CD4-positive, alpha-beta T cell treated with Interleukin-4 for 4 hours (primary cell): ENCODE results near the gene CPNE8.

Experiments
- DNase-seq: peaks from one replicate; pipeline ENCODE4 v3.0.0-alpha.2; 2020

CPNE8 gene

DNA sequence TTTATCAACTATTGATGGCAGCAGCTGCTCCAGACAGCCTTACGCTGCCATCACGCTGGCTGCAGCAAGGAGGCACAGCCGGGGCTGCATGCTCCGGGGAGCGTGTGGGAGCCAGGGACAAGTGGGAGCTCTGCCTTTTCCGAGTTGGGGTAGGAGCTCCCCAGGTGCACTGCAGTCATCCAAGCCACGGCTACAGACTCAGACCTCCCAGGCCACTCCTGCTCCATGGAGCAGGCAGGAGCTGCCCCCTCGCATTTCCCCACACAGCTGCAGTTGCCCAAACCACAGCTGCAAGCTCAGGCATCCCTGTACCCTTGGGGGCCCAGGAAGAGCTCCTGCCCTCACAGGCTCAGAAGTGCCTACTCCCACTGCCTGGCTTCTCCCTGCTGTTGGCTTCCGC is 184.7 kb downstream of the CPNE8 start:
- no peak for DNase-seq

DNA sequence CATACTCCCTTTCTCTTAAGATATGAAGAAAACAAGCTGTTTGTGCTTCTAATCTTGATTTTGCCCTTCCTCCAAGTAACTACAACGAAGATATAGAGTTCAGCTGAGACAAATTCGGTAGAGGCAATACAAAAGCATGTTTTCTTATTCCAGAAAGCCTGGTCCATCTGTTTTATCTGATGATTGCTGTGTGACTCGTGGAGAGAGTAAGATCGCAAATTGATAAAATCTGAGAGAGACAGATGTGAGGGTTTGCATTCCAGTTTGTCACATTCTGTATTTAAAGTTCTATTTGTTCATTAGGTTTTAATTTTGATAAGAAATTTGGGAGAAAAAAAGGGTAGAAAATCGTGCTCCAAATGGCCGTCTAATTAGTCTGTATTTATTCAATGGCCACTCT is 192.1 kb downstream of the CPNE8 start:
- no peak for DNase-seq

DNA sequence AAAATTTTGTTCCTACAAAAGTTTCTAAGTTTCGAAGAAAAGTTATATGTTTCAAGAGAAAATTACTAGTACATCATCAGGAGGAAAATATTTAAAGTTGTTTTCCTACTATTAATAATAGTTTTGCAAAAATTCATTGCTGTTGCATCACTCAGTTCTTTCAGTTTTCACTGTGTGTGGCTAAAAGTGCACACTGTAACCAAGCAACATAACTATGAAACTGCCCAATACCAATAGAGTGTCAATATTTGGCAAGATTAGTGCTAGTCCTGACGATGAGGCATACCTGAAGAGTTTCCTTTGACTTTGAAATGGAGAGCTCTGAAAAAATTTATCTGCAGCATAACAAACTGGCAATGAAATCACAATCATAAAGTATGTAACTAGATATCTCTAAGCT is 194.3 kb downstream of the CPNE8 start:
- no peak for DNase-seq

DNA sequence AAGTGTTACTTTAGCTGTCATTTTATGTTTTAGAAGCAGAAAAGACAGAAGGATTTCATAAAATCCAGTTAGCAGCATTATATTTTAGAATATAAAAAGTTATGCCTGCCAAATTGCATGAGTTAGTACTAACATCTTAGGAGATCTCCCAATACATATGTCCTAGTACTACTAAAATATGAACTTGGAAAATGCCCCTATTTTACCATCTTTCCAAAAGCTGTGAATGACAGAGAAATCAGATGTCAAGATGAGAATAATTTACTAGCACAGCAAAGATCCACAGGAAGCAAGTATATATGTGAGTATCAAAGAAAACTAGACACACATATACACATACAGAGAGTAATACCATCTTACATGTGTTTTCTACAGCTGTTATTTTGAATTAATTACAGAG is 196.9 kb downstream of the CPNE8 start:
- no peak for DNase-seq

DNA sequence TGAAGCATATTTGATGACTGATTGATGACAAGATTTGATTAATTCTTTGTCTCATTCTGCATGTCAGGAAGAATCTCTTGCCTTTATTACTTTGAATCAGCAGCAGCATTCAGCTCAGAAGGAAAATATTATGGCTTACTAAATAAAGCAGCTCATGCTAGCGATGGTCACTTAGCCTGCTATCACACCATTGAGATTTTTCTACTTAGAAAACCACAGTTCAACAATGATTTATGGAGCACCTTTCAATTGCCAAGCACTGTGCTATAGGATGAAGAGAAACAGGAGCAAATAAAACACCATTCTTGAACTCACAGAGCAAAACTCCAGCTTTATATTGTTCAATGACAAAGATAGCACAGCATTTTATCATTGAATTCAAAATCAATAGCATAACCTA is 197.7 kb downstream of the CPNE8 start:
- no peak for DNase-seq

DNA sequence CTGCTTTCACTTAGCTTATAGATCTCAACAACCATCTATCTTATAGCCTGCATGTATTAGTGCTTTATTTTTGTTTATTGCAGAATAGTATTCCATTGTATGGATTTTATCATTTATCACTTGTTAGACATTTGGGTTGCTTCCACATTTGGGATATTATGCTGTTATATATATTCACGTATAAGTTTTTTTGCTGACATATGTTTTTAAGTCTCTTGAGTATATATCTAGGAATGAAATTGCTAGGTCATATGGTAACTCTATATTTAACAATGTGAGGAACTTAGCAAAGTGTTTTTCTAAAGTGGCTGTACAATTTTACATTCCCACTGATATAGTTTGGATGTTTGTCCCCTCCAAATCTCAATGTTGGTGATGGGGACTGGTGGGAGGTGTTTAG is 208.1 kb downstream of the CPNE8 start:
- DNase-seq: no peak

DNA sequence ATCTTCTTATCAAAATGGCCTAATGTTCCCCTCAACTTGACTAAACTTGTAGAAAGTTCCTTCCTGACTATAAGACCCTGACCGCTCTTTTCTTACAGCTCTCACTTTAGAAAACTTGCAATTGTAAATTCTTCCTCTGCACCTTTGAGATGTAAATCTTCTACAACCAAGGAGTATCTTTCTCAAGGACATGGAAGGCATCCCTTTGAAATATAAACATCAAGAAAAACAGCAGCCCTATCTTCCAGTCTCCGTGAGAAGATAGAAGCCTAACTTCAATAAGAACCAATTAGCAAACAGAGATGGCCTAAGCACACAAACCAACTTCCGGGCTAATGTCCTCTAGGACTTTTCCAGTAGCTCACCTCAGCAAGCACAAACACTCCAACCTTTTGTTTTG is 210.3 kb downstream of the CPNE8 start:
- no peak for DNase-seq

DNA sequence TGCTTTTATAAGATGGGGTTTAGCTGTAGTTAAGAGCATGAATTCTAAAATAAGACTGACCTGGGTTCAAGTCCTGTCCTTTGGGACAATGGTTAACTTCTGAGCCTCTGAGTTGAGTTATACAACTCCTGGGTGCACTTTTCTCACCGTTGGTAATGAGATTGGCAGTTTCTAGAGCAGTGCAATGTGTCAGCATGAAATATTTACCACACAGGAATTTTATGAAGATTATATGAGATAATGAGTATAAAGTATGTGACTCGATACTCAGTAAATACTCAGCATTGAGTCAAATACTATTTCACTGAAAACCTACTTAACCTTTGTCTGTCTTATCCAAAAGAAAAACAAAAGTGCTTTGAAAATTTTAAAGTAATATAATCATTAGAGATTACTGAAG is 214.2 kb downstream of the CPNE8 start:
- DNase-seq: no peak

DNA sequence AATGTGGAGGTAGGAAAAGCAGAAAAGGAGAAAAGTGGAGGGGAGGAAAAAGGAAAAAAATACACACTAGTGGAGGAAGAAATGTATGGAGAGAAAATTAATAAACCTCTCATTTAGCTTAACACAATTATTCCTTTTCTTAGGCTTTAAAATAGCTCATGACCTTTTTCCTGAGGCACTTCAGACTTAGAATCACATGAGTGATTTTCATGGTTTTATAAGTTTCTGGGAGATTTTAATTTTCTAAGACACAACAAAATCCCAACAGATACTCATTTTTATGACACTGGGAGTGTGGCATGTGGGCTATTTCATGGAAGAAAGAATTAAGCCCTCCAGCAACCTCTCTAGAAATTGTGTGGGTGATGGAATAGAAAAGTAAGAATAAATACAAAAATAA is 214.7 kb downstream of the CPNE8 start:
- no peak for DNase-seq

DNA sequence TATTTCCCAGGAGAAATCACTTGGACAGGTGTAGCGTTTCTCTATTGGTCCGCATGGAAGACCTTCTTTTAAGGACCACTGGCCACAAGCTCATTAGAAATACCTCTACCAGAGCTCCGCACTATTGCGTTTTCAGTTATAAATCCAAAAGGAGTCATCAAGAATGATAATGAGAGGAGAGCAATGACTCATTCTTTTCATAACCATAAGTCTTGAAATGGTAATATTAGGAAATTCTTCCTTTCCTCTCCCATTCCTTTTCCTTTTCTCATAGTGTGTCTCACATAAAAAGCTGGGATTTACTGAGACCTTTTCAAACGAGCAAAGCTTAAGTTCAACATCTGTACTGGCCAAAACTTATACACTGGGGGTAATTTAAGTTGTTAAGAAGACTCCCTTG is 215.7 kb downstream of the CPNE8 start:
- no peak for DNase-seq

DNA sequence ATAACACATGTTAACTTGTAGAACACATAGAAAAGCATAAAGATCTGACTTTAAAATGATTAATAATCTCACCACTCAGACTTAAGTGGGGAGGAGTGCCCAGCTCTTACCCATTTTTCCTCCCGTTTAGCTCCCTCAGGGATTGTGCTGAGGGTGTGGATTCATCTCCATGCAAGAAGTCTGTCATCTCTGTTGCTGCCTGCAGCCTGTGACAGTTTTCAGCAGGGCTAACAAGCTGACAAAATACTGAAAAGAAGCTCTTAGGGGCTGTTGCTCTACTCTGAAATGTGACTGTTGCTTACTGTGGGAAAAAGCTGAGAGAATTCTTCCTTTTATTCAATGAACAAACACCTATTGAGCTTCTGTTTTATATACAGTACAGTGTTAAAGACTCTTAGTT is 216.2 kb downstream of the CPNE8 start:
- DNase-seq: no peak

DNA sequence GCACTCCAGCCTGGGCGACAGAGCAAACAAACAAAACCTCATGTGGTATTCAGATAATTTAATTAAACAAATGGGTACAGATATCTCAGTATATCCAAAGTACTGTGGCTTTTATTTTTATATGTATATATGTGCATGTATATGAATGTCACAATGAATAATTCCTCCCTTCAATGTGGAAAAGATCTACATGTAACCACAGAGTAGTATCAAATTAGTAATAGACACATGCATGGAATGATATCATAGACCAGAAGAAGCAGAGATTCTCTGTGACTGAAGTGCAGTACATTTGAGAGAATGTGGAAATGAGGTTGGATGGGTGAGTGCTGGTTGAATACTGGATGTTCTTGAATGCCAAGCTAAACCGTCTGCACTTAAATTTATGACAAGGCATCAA is 222.9 kb downstream of the CPNE8 start:
- DNase-seq: no peak

DNA sequence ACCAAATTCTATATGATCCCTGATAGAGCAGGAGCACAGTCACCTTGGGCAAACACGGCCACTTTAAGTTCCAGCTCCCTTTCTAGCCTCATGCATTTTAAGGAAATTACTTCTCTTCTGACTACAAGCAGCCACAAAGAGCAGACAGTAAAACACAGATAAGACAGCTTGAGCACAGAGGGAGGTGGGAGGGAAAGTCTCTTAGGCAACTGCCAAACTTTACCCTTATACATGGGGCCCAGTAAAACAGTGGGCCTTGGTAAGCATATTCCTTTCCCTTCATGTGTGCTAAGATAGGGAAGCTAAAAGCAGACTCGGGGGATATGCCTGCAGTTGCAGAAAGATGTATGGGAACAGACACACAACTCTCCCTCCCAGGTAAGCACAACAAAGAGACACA is 235.9 kb downstream of the CPNE8 start:
- DNase-seq: no peak

DNA sequence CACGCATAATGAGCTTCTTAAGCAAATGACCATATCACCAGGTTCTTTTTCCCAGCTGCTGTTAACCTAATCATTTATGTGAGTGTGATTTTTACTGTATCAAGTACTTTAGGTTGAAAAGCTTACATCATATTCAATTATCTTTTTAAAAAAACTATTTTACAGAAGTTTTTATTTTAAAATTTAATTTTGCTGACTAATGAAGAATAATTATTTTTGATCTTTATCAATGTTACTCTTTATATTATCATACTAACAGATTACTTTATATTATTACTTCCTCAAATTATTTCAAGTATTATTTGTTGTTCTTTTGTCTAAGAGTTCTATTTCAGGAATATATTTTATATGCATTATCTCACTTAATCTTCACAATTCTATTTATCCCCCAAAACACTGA is 236.3 kb downstream of the CPNE8 start:
- DNase-seq: no peak

DNA sequence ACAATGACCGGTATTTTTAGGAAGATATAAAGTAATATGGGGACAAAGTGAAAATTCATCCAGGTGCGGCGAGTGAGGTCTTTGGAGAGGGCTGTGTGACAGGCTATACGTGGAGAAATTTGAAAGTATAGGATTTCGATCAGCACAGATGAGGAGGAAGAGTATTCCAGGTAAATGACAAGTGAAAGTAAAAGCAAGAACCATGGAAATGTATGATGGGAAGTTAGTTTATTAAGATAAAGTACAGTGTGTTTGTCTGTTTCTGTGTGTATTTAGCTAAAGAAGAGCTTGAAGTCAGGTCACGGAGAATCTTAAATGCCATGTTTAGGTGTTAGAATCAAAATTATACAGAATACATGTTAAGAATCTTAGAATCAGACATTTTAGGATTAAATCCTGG is 239.0 kb downstream of the CPNE8 start:
- DNase-seq: no peak

DNA sequence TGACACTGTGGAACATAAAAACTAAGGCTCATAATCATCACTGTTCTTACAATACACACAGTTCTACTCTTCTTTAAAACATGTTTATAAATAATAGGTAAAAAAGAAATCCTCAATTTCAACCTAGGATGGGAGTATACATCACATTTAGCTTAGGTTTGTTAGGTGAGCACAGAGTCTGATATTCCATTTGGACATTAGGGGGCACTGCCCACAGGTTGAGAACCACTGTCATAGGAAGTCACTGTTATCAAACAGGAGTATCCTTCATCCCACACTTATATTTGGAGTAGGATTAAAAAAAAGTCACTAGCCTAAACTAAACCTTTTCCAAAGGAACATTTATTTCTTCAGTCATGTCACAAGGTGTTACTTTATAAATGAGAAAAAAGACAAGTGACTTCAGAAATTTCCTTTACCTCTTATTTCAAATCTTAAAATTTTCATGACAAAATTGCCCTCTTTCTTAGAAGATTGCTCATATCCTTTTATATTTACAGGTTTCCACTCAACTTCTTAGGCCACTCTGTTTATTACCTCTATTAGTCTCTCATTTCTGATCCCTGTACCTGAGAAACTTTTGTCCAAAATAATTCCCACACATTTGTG is 240.6 kb downstream of the CPNE8 start:
- DNase-seq: no peak

DNA sequence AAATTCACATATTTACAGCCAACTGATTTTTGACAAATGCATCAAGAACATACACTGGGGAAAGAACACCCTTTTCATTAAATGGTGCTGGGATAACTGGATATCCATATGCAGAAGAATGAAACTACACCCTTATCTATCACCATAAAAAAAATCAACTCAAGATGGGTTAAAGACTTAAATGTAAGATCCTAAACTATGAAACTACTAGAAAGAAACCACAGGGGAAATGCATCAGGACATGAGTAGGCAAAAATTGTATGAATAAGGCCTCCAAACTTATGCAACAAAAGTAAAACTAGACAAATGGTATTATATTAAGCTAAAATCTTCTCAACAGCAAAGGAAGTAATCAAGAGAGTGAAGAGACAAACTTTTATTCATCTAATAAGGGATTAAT is 242.6 kb downstream of the CPNE8 start:
- DNase-seq: no peak

DNA sequence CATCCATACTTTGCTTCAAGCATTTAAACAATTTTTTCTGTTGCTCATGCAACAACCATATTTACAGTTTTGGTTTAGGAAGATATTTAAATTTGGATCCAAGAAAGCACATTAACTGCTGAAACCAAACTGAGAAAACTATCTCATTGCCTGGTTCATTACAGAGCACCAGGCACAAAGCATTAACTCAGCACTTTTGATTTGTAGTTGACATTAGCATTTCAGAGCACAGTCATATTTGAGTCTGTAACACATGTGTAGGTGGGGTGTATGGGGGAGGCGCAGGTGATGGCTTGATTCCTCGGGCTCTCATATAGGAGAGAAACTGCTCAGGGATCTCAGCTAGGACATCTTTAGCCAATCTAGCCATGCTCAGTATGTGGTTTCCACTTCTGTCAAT is 251.7 kb downstream of the CPNE8 start:
- DNase-seq: no peak

DNA sequence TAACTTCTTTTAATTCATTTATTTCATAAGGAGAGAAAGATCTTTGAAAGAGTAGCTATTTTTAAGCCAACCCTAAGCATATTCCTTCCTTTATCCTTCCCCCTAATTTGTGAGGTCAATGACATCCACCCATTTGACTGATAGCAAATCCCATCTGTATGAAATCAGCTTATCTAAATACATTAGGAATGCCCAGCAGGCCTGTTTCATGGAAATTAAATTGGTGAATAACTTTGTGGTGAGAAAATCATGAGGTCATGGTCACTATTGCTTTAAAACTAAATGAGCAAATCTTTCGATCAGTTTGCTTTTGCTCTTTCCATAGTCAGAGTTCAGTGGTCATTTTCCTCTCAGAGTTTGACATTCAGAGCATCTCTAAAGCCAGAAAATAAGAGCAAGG is 256.6 kb downstream of the CPNE8 start:
- DNase-seq: no peak

DNA sequence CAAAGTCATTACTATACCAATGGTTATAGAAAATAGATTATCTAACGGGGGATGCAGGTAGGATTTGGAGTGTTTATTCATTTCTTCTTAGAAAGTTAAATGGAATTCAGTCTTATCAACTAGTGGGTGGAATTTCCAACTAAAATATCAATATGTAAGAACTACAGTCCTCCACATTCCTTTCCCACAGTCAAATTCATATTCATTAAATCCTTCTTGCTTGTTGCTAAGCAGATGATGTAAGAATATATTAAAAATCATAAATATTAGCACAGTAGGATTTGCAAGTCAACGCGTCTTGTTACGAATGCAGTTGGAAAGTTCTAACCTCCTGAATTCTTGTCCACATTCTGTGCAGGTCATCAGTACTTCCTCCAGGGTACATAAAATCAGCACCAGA is 259.2 kb downstream of the CPNE8 start:
- no peak for DNase-seq

DNA sequence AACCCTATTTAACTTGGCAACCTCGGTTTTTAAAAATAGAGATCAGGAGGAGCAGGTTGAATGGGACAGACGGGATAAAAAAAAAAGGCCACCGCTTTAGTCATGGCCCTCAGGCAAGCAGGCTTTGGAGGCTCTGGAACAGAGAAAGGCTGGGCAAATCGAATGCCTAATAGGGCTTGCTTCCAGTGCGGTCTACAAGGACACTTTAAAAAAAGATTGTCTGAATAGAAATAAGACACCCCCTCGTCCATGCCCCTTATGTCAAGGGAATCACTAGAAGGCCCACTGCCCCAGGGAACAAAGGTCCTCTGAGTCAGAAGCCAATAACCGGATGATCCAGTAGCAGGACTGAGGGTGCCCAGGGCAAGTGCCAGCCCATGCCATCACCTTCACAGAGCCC is 265.8 kb downstream of the CPNE8 start:
- DNase-seq: no peak

DNA sequence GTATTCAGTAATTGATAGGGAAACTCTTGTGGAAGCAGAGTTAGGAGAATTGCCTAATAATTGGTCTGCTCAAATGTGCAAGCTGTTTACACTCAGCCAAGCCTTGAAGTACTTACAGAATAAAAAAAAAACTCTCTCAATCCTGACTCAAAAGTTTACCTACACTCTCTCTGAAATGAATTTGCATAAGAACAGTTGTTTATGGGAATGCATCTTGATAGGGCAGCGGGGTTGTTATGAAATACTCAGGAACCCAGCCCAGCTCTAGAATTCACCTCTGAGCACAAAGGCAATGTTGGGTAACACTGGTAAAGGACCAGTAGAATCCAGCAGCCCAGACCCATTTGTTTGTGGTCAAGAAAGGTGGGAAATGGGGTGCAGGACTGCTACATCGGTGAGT is 267.0 kb downstream of the CPNE8 start:
- DNase-seq: no peak

DNA sequence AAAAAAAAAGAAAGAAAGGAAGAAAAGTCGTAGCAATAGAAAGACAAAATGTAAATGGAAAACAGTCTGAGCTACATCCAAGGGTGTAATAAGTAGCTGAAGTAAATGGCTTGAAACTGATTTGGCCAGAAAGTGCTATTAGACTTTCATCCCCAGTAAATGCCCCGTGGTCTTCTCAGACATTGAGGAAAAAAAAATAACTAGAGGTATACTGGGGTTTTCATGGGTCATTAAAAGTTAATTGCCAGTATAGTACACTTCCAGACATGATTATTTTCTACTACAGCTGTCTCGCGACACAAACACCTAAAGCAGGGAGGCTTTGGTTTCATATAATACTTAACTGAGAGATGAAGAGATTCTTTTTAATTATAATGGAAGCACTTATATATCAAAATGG is 271.9 kb downstream of the CPNE8 start:
- no peak for DNase-seq

DNA sequence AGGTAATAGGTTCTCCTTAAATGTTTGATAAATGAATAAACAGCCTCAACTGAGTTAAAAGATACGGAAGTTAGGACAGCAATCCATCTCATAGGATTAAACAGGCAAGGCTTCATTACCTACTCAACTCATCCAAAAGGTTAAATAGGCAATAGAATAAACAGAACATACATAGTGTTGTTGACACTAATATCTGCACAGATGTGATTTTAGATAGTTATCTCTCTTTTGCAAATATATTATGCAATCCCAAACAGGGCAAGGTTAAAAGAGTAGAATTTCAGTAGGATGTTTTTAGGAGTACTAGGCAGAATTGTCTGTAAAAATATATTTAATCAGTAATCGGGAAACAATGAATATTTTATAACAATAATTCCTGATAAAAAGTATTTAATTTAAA is 276.3 kb downstream of the CPNE8 start:
- no peak for DNase-seq

DNA sequence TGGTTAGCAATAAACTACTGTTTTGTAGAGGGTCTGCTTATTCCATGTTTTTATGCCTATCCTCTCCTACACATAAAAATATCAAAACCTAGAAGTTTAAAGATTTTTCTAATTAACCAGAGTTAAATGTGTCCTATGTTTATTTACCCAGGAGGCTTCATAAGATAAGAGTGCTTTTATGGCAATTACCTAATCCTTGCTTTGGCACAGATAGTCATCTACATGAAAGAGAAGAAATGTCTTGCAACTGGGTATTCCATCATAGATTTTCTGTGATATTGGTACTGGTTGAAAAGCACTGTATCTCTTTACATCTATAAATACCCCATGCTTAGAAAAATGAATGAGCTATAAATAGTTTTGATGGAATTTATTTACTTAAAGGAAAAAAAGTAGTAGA is 277.1 kb downstream of the CPNE8 start:
- DNase-seq: no peak

DNA sequence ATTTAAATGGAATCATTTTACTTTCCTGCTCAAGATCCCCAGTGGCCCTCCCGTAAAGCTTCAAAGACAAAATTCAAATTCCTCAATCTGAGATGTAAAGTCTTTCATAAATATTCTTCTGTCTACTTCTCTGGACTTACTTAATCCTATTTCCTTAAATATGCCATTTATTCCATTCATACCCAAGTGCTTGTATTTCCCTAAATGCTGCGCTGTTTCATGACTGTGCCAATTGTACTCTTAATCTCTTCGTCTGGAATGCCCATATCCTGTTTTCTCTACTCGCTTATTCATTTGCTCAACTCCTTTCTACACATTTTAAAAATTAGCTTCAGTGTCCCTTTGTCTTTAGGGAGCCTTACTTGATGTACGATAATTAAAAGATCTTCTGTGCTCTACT is 280.1 kb downstream of the CPNE8 start:
- DNase-seq: no peak
